Activated CD8-positive, alpha-beta memory T cell treated with anti-CD3 and anti-CD28 coated beads for 1 hour (primary cell): ENCODE data around the gene SEZ6L2.
A peak's percentile ranks its signal among the peaks of the same experiment; 100 is the strongest.
"Not testable (repeated sequence)": the region's sequence is repeated elsewhere in the genome, so short reads cannot be mapped to it uniquely, and the experiment has no call there.

ENCODE experiments used
- DNase-seq, 2 donors: peaks; one replicate each; pipeline ENCODE4 v3.0.0-alpha.2; 2020; ENCODE audit warnings: low read depth in 1 of 2; ENCODE audit errors: extremely low read depth in 1 of 2

The SEZ6L2 gene

GRCh38 chr16:29858149-29858849 lies 41.1 kb downstream of the SEZ6L2 start:
- DNase-seq = no peak

GRCh38 chr16:29857133-29857760 lies 42.1 kb downstream of the SEZ6L2 start:
- no peak for DNase-seq

- no peak for DNase-seq
Measured at GRCh38 chr16:29854520-29855100, 44.7 kb downstream of the SEZ6L2 start.

GRCh38 chr16:29852654-29853053 lies 46.7 kb downstream of the SEZ6L2 start:
- no peak for DNase-seq

GRCh38 chr16:29850998-29851397 lies 48.4 kb downstream of the SEZ6L2 start:
- DNase-seq = no peak

GRCh38 chr16:29849505-29849904 lies 49.8 kb downstream of the SEZ6L2 start:
- DNase-seq = no peak

GRCh38 chr16:29848420-29849297 lies 50.7 kb downstream of the SEZ6L2 start:
- peak; percentile 62 to 78 for DNase-seq

GRCh38 chr16:29845656-29846055 lies 53.7 kb downstream of the SEZ6L2 start:
- no peak for DNase-seq

GRCh38 chr16:29844575-29845331 lies 54.6 kb downstream of the SEZ6L2 start:
- no peak for DNase-seq

GRCh38 chr16:29843931-29844330 lies 55.4 kb downstream of the SEZ6L2 start:
- no peak for DNase-seq

GRCh38 chr16:29842732-29843346 lies 56.5 kb downstream of the SEZ6L2 start:
- no peak for DNase-seq

GRCh38 chr16:29841631-29842030 lies 57.7 kb downstream of the SEZ6L2 start:
- DNase-seq = no peak

GRCh38 chr16:29840240-29840639 lies 59.1 kb downstream of the SEZ6L2 start:
- no peak for DNase-seq

GRCh38 chr16:29839822-29840221 lies 59.5 kb downstream of the SEZ6L2 start:
- no peak for DNase-seq

GRCh38 chr16:29837841-29838240 lies 61.5 kb downstream of the SEZ6L2 start:
- DNase-seq = no peak

- no peak for DNase-seq
Measured at GRCh38 chr16:29836623-29837022, 62.7 kb downstream of the SEZ6L2 start.

GRCh38 chr16:29835926-29836325 lies 63.4 kb downstream of the SEZ6L2 start:
- DNase-seq = no peak

GRCh38 chr16:29834079-29834478 lies 65.3 kb downstream of the SEZ6L2 start:
- no peak for DNase-seq

GRCh38 chr16:29833219-29833618 lies 66.1 kb downstream of the SEZ6L2 start:
- DNase-seq = not testable (repeated sequence)

- DNase-seq = no peak
Measured at GRCh38 chr16:29831490-29831889, 67.9 kb downstream of the SEZ6L2 start.
